NCI-H774 (cell line): ENCODE data around the gene BTNL3.
"Not testable (repeated sequence)": the region's sequence is repeated elsewhere in the genome, so short reads cannot be mapped to it uniquely, and the experiment has no call there.

Source experiments
- DNase-seq: peaks from one replicate; lab custom pipeline; 2025; lab: John Stamatoyannopoulos, UW

The BTNL3 gene, protein sequence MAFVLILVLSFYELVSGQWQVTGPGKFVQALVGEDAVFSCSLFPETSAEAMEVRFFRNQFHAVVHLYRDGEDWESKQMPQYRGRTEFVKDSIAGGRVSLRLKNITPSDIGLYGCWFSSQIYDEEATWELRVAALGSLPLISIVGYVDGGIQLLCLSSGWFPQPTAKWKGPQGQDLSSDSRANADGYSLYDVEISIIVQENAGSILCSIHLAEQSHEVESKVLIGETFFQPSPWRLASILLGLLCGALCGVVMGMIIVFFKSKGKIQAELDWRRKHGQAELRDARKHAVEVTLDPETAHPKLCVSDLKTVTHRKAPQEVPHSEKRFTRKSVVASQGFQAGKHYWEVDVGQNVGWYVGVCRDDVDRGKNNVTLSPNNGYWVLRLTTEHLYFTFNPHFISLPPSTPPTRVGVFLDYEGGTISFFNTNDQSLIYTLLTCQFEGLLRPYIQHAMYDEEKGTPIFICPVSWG

DNA sequence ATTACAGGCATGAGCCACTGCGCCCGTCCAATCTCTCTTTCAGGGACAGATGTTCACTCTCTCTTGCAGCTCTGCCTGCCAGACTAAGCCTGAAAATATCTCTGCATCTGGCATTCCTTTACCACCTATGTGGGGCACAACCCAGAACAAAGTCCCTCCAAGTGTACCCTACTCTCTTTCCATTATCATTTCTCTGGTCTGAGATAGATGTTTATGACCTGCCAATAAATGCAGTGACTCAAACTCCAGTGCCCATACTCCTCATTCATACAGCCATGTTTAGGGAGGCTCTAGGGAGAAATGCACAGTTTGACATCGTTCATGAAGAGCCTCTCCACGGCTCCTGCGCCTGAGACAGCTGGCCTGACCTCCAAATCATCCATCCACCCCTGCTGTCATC is at the start of gene BTNL3:
TSS of gene BTNL3 (plus strand) at position 255 of the 400 bp plus-strand sequence. CDS start 183 bp downstream, outside the sequence.
- DNase-seq: no peak

DNA sequence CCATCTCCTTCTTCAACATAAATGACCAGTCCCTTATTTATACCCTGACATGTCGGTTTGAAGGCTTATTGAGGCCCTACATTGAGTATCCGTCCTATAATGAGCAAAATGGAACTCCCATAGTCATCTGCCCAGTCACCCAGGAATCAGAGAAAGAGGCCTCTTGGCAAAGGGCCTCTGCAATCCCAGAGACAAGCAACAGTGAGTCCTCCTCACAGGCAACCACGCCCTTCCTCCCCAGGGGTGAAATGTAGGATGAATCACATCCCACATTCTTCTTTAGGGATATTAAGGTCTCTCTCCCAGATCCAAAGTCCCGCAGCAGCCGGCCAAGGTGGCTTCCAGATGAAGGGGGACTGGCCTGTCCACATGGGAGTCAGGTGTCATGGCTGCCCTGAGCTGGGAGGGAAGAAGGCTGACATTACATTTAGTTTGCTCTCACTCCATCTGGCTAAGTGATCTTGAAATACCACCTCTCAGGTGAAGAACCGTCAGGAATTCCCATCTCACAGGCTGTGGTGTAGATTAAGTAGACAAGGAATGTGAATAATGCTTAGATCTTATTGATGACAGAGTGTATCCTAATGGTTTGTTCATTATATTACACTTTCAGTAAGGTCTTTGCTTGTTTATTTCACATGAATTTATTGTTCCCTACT is 38.2 kb upstream of the BTNL3 start:
- no peak for DNase-seq

DNA sequence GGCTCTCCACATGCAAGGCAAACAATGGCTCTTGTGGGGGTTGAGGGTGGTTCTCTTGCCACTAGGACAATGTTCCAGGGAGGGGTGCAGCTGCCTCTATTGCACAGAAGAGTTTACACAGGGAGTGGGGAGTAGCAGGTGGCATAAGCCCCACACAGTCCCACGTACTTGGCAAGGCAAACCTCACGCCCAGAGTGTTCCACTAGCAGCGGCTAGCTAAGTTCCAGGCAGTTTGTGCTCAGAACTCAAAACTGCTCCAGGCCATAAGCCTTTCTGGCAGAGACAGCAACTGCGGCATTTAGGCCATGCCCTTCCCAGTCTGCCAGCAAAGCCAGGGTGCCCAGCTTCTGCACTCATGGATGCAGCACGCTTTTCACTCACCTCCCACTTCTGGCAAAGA is 29.0 kb upstream of the BTNL3 start:
- no peak for DNase-seq

DNA sequence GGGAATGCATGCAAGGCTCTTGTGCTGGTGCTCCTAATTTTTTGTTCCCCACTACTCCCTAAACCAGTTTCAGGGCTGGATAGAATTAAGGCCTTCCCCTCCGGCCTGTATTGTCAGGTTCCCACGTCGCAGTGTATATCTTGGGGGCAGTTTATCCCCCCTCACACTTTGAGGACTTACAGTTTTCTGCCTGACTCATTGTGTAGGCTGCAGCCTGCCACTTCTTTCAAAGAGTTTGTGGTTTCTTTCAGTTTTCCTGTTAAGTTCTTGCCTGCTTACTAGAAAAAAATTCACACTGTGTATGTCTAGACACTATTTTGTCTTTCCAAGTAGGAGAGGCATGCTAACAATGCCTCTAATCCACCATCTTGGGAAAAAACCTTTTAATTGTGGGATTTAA is 28.4 kb upstream of the BTNL3 start:
- no peak for DNase-seq

DNA sequence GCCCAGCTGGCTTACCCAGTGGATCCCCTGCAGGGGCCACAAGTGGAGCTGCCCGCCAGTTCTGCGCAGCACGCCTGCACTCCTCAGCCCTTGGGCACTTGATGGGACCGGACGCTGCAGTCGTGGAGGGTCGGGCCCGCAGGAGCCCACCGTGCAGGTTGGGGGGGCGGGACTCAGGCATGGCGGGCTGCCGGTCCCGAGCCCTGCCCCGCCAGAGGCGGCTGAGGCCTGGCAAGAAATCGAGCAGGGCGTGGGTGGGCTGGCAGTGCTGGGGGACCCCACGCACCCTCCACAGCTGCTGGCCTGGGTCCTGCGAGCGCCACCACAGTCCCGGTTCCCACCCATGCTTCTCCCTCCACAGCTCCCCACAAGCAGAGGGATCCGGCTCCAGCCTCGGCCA is 19.2 kb upstream of the BTNL3 start:
- DNase-seq: no peak

DNA sequence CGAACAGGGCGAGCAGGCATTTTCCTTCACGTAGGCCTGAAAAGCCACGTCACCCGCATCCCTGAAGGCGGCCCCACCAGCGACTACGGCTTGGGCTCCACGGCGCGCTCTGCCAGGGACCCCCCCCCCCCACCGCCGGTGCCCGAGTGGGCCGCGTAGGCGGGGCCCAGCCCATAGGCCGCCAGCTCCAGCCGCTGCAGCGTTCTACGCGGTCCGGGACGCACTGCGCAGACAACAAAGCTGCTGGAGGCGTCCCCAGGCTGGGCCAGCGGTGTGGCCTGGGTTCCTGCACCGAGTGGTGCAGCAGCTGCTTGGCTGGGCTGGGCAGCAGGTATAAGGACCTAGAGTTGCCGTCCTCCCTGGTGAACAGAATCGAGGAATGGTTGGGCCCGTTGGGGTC is 18.3 kb upstream of the BTNL3 start:
- DNase-seq: no peak

DNA sequence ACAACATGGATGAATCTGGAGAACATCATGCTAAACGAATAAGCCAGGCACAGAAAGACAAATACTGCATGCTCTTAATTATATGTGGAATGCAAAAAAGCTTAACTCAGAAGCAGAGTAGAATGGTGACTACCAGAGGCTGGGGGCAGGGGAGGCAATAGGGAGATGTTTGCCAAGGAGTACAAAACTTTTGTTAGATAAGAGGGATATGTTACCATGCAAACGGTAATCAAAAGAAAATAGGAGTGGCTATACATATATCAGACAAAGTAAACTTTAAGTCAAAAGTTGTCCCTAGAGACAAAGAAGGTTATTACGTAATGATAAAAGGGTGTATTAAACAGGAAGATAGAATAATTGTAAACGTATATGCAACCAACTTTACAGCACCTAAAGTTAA is 17.8 kb upstream of the BTNL3 start:
- DNase-seq: no peak

DNA sequence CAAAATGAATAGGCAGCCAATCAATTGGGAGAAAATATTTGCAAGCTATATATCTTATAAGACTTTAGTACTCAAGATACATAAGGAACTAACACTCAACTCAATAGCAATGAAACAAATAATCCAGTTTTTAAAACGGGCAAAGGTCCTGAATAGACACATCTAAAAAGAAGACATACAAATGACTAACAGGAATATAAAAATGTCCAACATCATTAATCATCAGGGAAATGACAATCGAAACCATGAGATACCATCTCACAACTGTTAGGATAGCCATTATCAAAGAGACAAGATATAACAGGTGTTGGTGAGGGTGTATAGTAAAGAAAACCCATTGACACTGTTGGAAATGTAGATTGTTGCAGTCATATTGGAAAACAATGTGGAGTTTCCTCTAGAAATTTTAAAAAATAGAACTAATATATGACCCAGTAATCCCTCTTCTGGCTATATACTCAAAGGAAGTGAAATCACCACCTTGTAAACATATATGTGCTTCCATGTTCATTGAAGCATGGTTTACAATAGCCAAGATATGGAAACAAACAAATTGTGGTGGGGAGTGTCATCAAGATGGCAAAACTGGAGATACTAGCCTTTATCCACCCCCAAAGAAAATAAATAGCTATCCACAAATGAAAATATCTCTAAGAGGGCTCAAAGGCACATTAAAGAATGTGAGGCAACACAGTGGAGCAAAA is 13.9 kb upstream of the BTNL3 start:
- no peak for DNase-seq

DNA sequence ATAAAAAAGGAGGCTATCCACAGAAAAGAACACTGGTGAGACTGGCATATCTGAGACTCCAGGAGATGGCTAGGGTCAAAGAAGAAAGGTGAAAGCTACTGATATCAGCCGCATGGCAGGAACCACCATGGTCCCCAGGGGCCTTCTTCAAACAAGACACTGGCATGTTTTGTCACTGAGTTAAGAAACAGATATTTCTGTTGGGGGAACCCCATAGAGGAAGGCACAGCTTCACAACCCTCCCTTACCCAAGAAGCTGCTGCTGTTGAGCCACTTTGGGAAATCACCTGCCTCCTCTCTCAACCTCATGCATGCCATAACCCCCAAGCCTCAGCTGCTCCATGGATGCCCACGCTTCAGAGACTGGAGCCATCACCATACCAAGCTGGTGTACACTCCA is 13.3 kb upstream of the BTNL3 start:
- DNase-seq: no peak

DNA sequence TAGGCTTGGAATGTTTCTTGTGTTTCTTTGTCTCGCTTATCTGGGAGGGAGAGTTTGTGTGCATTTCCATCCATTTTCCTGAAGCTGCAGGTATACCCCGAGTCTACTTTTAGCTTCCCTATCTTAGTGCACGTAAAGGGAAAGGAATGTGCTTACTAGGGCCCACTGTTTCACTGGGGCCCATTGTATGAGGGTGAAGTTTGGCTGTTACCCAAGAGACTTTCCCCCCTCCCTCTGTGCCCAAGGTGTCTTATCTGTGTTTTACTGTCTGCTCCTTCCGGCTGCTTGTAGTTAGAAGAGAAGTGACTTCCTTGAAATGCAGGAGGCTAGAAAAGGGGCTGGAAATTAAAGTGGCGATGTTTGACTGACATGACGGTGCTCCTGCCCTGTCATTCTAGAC is 12.1 kb upstream of the BTNL3 start:
- no peak for DNase-seq

DNA sequence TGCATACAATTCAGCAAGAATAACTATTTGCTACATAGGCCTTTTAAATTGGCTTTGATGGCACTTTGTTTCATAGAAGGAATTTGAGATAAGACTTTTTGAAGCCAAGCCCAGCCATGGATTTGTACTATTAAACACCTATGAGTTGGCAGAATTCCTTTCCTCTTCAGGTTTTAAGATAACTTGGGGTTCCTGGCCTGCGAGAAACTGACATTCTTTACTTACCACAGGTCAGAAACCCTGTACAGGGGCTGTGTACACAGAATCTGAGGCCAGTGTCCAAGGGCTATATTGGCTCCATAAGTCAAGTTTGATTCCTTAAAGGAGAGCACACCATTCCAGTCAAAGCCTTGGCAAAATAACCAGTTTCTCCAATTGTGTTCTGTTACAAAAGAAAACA is 10.8 kb upstream of the BTNL3 start:
- no peak for DNase-seq

DNA sequence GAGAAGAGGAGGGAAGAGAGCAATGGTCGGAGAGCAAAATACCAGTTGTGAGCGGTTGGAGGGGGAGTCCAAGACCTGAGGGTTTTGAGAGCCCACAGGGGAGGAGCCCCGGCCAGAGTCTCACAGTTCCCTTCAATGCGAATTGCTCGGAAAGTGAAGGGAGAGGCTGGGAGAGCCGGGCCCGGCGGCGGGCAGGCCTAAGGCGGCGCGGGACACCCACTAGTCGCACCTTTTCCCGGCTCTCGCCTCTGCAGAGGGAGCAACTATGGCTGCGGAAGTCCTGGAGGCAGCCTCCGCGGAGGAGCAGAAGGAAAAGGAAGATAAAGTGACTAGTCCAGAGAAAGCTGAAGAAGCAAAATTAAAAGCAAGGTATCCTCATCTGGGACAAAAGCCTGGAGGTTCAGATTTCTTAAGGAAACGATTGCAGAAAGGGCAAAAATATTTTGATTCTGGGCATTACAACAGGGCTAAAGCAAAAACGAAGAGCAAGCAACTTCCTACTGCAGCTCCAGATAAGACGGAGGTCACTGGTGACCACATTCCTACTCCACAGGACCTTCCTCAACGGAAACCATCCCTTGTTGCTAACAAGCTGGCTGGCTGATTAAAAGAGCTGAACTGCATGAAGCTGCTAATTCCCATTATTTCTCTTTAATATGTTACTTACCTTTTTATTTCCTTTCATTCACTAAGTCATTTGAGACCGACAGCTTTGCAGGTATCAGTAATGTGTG is 6.5 kb upstream of the BTNL3 start:
- DNase-seq: no peak

DNA sequence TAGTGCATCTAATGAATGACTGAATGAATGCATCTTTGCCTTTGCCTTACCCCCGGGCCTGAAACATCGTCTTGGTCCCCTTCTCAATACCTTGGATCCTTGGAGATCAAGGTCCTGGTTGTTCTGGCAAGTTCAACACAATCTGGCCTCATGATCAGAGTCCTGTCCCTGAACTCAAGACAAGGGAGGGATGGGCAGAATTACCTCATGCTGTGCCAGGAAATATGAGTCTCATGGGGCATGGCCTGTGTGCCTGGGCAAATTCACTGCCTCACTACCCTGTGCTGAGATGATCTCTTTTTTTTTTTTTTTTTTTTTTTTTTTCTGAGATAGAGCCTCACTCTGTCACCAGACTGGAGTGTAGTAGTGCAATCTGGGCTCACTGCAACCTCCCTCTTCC is 630 bp upstream of the BTNL3 start:
- DNase-seq: no peak

DNA sequence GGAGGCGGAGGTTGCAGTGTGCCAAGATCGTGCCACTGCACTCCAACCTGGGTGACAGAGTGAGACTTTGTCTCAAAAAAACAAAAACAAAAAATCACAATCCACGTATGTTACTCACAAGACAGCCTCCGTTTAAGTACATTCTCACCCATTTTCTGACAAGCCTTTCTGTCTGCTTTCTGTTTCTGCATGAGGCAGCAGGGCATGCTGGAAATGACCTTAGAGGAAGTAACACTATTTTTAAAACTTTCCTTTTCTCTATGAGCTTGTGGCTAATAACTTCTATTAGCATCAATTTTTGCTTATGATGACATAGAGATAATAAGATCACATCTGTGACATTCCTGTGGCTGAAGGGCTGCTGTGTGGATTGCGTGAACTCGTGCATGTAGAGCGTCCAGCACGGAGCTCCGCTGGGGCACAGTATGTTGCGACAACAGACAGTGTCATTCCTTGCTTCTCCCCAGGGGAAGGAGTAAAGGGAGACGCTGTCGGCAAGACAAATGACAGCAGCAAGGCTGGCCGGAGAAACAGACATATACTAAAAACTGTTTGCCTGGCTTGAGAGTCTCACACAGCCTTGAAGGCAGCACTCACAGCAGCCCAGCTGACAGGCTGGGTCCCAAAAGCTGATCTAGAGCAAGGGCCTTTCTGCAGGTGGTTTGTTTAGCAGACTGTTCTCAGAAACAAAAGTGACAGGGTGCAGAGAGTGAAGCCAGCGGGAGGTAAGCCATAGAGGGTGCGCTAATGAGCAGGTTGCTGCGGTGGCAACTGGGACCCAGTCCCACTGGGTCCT is 1.6 kb downstream of the BTNL3 start:
- no peak for DNase-seq

DNA sequence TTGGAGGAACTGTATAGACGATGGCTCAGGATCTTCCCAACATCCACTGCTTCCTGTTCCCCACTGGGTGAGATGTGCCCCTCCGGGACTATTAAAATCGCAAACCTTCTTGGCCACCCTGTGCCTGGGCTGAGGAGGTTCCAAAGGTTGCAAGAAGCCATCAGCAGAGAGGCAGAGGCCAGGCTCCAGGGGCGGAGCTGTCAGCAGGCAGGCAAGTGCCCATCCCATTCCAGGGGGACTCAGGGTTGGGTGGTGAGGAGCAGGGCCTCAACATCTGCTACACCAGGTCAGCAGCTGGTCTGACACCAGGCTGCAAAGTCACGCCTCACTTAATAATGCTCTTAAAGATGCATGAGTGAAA is 2.2 kb downstream of the BTNL3 start:
- DNase-seq: no peak

DNA sequence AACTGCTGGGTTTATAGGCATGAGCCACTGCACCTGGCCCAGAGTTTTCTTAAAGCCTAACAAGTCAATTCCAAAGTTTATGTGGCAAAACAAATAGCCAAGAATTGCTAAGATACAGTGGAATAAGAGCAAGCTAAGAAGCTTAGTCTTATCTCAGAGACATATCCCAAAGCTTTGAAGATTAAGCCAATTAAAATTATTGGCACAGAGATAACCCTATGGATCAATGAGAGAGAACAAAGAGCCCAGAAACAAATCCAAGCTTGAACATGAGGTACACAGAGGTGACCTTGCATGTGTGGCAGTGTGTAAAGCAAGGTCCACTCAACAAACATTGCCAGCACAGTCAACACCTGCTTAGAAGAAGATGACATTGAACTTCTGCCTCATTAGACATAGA is 13.3 kb downstream of the BTNL3 start:
- no peak for DNase-seq

DNA sequence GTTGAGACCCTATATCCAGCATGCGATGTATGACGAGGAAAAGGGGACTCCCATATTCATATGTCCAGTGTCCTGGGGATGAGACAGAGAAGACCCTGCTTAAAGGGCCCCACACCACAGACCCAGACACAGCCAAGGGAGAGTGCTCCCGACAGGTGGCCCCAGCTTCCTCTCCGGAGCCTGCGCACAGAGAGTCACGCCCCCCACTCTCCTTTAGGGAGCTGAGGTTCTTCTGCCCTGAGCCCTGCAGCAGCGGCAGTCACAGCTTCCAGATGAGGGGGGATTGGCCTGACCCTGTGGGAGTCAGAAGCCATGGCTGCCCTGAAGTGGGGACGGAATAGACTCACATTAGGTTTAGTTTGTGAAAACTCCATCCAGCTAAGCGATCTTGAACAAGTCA is 17.1 kb downstream of the BTNL3 start:
- DNase-seq: no peak

DNA sequence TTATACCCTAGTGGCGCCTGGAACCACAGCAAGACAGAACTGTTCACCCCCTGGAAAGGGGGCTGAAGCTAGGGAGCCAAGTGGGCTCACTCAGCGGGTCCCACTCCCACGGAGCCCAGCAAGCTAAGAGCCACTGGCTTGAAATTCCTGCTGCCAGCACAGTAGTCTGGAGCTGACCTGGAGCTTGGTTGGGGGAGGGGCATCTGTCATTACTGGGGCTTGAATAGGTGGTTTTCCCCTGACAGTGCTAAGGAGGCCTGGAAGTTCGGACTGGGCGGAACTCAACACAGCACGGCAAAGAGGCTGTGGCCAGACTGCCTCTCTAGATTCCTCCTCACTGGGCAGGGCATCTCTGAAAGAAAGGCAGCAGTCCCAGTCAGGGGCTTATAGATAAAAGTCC is 19.5 kb downstream of the BTNL3 start:
- DNase-seq: no peak

DNA sequence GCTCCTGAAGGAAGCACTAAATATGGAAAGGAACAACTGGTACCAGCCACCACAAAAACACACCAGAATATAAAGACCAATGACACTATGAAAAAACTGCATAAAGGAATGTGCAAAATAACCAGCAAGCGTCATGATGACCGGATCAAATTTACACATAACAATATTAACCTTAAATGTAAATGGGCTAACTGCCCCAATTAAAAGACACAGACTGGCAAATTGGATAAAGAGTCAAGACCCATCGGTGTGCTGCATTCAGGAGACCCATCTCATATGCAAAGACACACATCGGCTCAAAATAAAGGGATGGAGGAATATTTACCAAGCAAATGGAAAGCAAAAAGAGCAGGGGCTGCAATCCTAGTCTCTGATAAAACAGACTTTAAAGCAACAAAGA is 21.4 kb downstream of the BTNL3 start:
- DNase-seq: not testable (repeated sequence)

DNA sequence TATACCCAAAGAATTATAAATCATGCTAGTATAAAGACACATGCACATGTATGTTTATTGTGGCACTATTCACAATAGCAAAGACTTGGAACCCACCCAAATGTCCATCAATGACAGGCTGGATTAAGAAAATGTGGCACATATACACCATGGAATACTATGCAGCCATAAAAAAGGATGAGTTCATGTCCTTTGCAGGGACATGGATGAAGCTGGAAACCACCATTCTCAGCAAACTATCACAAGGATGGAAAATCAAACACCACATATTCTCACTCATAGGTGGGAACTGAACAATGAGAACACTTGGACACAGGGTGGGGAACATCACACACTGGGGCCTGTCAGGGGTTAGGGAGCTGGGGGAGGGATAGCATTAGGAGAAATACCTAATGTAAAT is 26.0 kb downstream of the BTNL3 start:
- not testable (repeated sequence) for DNase-seq

DNA sequence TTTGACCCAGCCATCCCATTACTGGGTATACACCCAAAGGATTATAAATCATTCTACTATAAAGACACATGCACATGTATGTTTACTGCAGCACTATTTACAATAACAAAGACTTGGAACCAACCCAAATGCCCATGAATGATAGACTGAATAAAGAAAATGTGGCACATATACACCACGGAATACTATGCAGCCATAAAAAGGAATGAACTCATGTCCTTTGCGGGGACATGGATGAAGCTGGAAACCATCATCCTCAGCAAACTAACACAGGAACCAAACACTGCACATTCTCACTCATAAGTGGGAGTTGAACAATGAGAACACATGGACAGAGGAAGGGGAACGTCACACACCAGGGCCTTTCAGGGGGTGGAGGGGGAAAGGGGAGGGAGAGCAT is 28.8 kb downstream of the BTNL3 start:
- not testable (repeated sequence) for DNase-seq

DNA sequence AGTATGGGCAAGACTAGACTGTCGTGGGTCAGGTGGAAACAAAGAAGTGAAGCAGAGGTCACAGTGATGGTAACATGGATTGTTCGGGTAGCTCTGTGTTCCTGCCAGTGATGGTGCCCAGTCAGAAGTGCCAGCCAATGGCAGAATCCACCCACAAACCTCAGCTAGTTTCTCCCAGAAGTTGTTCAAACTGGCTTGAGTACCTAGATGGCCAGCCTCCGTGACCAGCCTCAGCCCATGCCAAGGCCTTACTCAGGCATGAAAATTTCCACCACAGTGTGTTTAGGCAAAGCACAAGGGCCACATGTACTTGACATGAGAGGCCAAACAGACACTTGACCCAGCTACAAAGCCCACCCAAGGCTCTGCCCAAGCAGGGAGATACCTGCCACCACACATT is 32.0 kb downstream of the BTNL3 start:
- DNase-seq: no peak
